ENCODE results near the gene ATG101.
A peak's percentile ranks its signal among the peaks of the same experiment; 100 is the strongest.

The ATG101 gene

GRCh38 chr12:52041695-52042123, 28.1 kb upstream of the ATG101 start:
- DNase-seq (ENCODE audit: low read depth) = no peak
- no peak overlapping the region for H3K4me3 ChIP-seq (ENCODE audit: control insufficient read depth, low read depth, low read length)
- TF ChIP-seq CTCF (conservative IDR thresholded peaks at IDR 0.05; ENCODE audit: control insufficient read depth, insufficient read depth, low read depth, low read length) = no peak

- DNase-seq (ENCODE audit: low read depth) = no peak
- H3K4me3 ChIP-seq (ENCODE audit: control insufficient read depth, low read depth, low read length) = no peak overlapping the region
- no peak for TF ChIP-seq CTCF (conservative IDR thresholded peaks at IDR 0.05; ENCODE audit: control insufficient read depth, insufficient read depth, low read depth, low read length)
These were observed 26.9 kb upstream of the ATG101 start for GRCh38 chr12:52042706-52043385.

- DNase-seq (ENCODE audit: low read depth) = peak; percentile 83
- no peak overlapping the region for H3K4me3 ChIP-seq (ENCODE audit: control insufficient read depth, low read depth, low read length)
- TF ChIP-seq CTCF (conservative IDR thresholded peaks at IDR 0.05; ENCODE audit: control insufficient read depth, insufficient read depth, low read depth, low read length) = no peak
These were observed 26.2 kb upstream of the ATG101 start for GRCh38 chr12:52043386-52044212.

- no peak overlapping the region for H3K4me3 ChIP-seq (ENCODE audit: control insufficient read depth, low read depth, low read length)
- DNase-seq (ENCODE audit: low read depth) = peak; percentile 94
- TF ChIP-seq CTCF (conservative IDR thresholded peaks at IDR 0.05; ENCODE audit: control insufficient read depth, insufficient read depth, low read depth, low read length) = no peak
These were observed 25.3 kb upstream of the ATG101 start for GRCh38 chr12:52044292-52044983.

GRCh38 chr12:52045794-52046199, 24.0 kb upstream of the ATG101 start:
- no peak overlapping the region for H3K4me3 ChIP-seq (ENCODE audit: control insufficient read depth, low read depth, low read length)
- no peak for DNase-seq (ENCODE audit: low read depth)
- no peak for TF ChIP-seq CTCF (conservative IDR thresholded peaks at IDR 0.05; ENCODE audit: control insufficient read depth, insufficient read depth, low read depth, low read length)

GRCh38 chr12:52046859-52047258, 22.9 kb upstream of the ATG101 start:
- no peak for DNase-seq (ENCODE audit: low read depth)
- no peak for TF ChIP-seq CTCF (conservative IDR thresholded peaks at IDR 0.05; ENCODE audit: control insufficient read depth, insufficient read depth, low read depth, low read length)
- no peak overlapping the region for H3K4me3 ChIP-seq (ENCODE audit: control insufficient read depth, low read depth, low read length)

Data from fibroblast of mammary gland (primary cell).